NCI-H82 (cell line): ENCODE results near the gene ETS2.
"Not testable (repeated sequence)": the region's sequence is repeated elsewhere in the genome, so short reads cannot be mapped to it uniquely, and the experiment has no call there.

ENCODE experiments used
- DNase-seq: peaks from one replicate; lab custom pipeline; 2025; lab: John Stamatoyannopoulos, UW

ETS2 gene

GRCh38 chr21:38818325-38818723 is 12.6 kb downstream of the ETS2 start:
- DNase-seq, result no peak

GRCh38 chr21:38819051-38819718 is 13.5 kb downstream of the ETS2 start:
- DNase-seq, result no peak

- DNase-seq, result no peak
Observed at GRCh38 chr21:38819719-38820159, 14.0 kb downstream of the ETS2 start.

- no peak for DNase-seq
Observed at GRCh38 chr21:38820471-38821239, 14.9 kb downstream of the ETS2 start.

- DNase-seq, result no peak
Observed at GRCh38 chr21:38821248-38821647, 15.5 kb downstream of the ETS2 start.

- no peak for DNase-seq
Observed at GRCh38 chr21:38821959-38822682, 16.4 kb downstream of the ETS2 start.

- no peak for DNase-seq
Observed at GRCh38 chr21:38822778-38823238, 17.1 kb downstream of the ETS2 start.

- no peak for DNase-seq
Observed at GRCh38 chr21:38823737-38824123, 18.0 kb downstream of the ETS2 start.

- no peak for DNase-seq
Observed at GRCh38 chr21:38824124-38824822, 18.5 kb downstream of the ETS2 start.

- DNase-seq, result no peak
Observed at GRCh38 chr21:38825269-38825668, 19.5 kb downstream of the ETS2 start.

- DNase-seq, result no peak
Observed at GRCh38 chr21:38825921-38826320, 20.2 kb downstream of the ETS2 start.

- not testable (repeated sequence) for DNase-seq
Observed at GRCh38 chr21:38828111-38828510, 22.4 kb downstream of the ETS2 start.

- DNase-seq, result no peak
Observed at GRCh38 chr21:38830671-38831525, 25.2 kb downstream of the ETS2 start.

- DNase-seq, result no peak
Observed at GRCh38 chr21:38831526-38832467, 26.1 kb downstream of the ETS2 start.

- no peak for DNase-seq
Observed at GRCh38 chr21:38832664-38833063, 26.9 kb downstream of the ETS2 start.

- DNase-seq, result no peak
Observed at GRCh38 chr21:38833117-38833516, 27.4 kb downstream of the ETS2 start.

- no peak for DNase-seq
Observed at GRCh38 chr21:38834725-38835124, 29.0 kb downstream of the ETS2 start.

GRCh38 chr21:38837806-38838461 is 32.2 kb downstream of the ETS2 start:
- no peak for DNase-seq

GRCh38 chr21:38838598-38839327 is 33.0 kb downstream of the ETS2 start:
- no peak for DNase-seq
